Aorta (tissue), 5 donors: ENCODE results near the gene ATP2B2. TPM values are rescaled to one million over a fixed set of nuclear protein-coding genes. Genes with fewer than 3 reads are reported as not detected.

Experiments used
- ATAC-seq: fragments of 200-7000 bp; cut with Tn5 transposase; one replicate; pipeline ENCODE4 v1.9.1; 2022; ENCODE audit warnings: moderate library complexity; ENCODE audit not compliant: low FRiP score
- DNase-seq, 2 donors: peaks; one replicate each; pipeline ENCODE4 v3.0.0-alpha.2; 2020
- H3K27ac ChIP-seq, 2 donors: one replicate each; pipeline ENCODE4 v1.5.1; 2013; ENCODE audit warnings: low read length in 2 of 2, mild to moderate bottlenecking in 2 of 2, moderate library complexity in 2 of 2, control low read depth in 1 of 2, inconsistent platforms in 1 of 2, low read depth in 1 of 2
- H3K27me3 ChIP-seq, 2 donors: one replicate each; pipeline ENCODE4 v1.6.1; 2013; ENCODE audit warnings: control low read depth in 1 of 2, low read length in 1 of 2, mild to moderate bottlenecking in 1 of 2, moderate library complexity in 1 of 2; ENCODE audit not compliant: insufficient read depth in 2 of 2, control insufficient read depth in 1 of 2
- H3K36me3 ChIP-seq, 2 donors: one replicate each; pipeline ENCODE4 v1.6.1; 2013; ENCODE audit warnings: control low read depth in 1 of 2, low read length in 1 of 2, mild to moderate bottlenecking in 1 of 2; ENCODE audit not compliant: insufficient read depth in 2 of 2, control insufficient read depth in 1 of 2
- H3K4me1 ChIP-seq, 2 donors: one replicate each; pipeline ENCODE4 v1.6.1; 2013; ENCODE audit warnings: low read length in 2 of 2, control low read depth in 1 of 2, mild to moderate bottlenecking in 1 of 2, moderate library complexity in 1 of 2; ENCODE audit not compliant: insufficient read depth in 2 of 2, control insufficient read depth in 1 of 2
- H3K4me3 ChIP-seq, 2 donors: one replicate each; pipeline ENCODE4 v1.5.1; 2013; ENCODE audit warnings: low read length in 2 of 2, control low read depth in 1 of 2, mild to moderate bottlenecking in 1 of 2
- H3K9me3 ChIP-seq: one replicate; pipeline ENCODE4 v1.6.1; 2013; ENCODE audit warnings: mild to moderate bottlenecking, low read length; ENCODE audit not compliant: control insufficient read depth
- WGBS, 2 donors: extraction: QIAGEN DNeasy Blood & Tissue Kit; methylation state at CpG; one replicate each; pipeline ENCODE4 v1.1.7; 2013; 5-methylcytosine and 5-hydroxymethylcytosine counted together
- intact Hi-C, 2 donors: fragments of 100-400 bp; cut with DNase I; formaldehyde crosslinking; loops; one replicate each; pipeline versions ENCODE4 v1.14.2 to v1.15.0; 2022
- polyA plus RNA-seq, 2 donors: library from polyadenylated mRNA; stranded (reverse); fragments of 200-250 nt; gene quantifications; one replicate each; pipeline ENCODE4 v1.2.3, GENCODE V29; 2013
- total RNA-seq, 2 donors: library from RNA; stranded (reverse); fragmentation: NEBNext Ultra II Directional; extraction: Animal tissue kit (Norgen Biotek cat#: 25700); gene quantifications; one replicate each; pipeline ENCODE4 v1.2.1, GENCODE V29; 2021
- donor health status: healthy with polysubstance abuse.
- donor health status: Bipolar disorder and iron deficiency.
- donor health status: DM: no; HTN: no; CAD: no.
- donor health status: DM: no; HTN: no; CAD: no.
- donor health status: DM: yes; HTN: yes; CAD: no.

Gene ATP2B2
- total and polyA plus RNA-seq, 4 donors: 0.29 to 0.30 TPM; not detected in 2

DNA sequence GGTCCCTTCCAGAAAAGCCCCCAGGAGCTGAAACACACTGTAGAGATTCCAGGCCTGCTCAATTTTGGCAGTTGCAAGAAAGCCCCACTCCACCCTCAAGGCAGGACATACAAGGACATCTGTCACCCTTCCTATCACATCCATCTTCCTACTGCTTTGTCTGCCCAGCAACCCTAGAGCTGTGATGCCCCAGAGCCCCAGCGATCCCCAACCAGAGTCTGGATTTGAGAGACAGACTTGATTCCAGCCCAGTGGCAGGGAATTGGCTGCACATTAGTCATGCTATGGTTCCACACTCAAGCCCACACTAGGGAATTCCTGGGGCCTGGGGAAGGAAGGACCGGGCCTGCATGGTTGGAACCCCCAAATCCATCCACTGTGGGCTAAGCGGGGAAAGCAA, 56.8 kb downstream of the ATP2B2 start:
- DNase-seq: no peak
- Histone ChIP-seq H3K27me3 (no peaks in the 10 kb centered on the region), H3K4me3 (no peak overlapping the region), H3K36me3 (no peaks in the 10 kb centered on the region), H3K4me1 (no peaks in the 10 kb centered on the region), H3K27ac (no peak overlapping the region), H3K9me3 (peaks cover 1% of the 10 kb centered on the region)
- 78 to 83% methylated on average over 3 of the region's 3 CpGs for WGBS, 2 donors
- intact Hi-C loops: no loop called here
- no peak for ATAC-seq

DNA sequence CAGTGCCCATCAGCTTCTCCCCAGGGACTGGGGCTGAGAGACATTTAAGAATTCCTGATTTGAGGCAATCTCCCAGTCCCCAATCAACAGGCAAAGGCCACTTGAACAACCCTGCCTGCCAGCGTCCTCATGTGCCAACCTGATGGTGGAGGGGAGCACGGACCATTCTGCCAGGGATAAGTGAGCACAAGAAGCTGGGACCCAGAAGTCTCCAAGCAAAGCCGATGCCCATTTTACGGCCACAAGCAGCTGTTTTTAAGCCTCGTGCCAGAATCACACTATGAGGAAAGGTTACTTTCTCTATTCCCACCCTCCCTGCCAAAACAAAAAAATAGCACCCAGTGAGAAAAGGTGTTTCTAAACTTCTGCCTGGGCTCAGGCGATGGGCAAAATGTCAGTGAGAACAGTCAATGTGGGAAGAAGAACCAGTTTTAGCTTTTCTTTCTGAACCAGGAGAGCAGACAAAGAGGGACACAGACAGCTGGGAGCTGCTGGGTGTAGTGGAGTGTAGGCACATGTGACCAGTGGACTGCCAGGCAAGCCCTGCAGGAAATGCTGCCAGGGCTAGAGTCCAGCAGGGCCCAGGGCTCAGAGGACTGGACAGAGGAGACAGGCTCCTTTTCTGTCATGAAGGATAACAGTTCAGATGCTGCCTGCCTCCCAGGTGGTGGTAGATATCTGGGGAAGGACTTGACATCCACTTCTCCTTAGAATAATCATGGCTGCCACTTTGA, 57.7 kb downstream of the ATP2B2 start:
- DNase-seq (peak in 1 of 2 donors; percentile 71), ATAC-seq (no peak)
- H3K36me3 ChIP-seq: no peaks in the 10 kb centered on the region
- H3K9me3 ChIP-seq: peaks cover 1% of the 10 kb centered on the region
- intact Hi-C loops: no loop called here
- H3K4me3 ChIP-seq: no peak overlapping the region
- 57 to 66% methylated on average over 6 of the region's 6 CpGs for WGBS, 2 donors
- H3K4me1 ChIP-seq: no peaks in the 10 kb centered on the region
- H3K27ac ChIP-seq: no peak overlapping the region
- H3K27me3 ChIP-seq: no peaks in the 10 kb centered on the region

DNA sequence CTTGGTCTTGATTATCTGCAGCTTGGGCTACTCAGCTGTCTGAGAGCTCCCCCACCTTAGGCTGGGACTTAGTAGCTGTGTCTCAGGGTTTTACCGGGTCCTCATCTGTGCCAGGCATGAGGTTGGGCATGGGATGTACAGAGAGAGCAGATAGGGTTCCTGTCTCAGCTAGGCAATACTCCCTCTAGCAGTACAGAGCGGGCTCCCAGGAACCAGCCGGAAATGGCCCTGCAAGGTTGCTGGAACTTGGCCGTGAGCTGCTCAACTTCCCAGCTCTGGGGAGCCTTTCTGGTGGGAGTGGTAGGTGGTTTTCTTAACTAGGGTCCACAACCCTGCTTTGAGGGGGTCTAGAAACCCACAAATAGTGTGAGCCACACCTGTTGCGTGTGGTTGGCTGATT, 58.3 kb downstream of the ATP2B2 start:
- Histone ChIP-seq H3K9me3 (peaks cover 1% of the 10 kb centered on the region), H3K27ac (no peak overlapping the region), H3K4me1 (no peaks in the 10 kb centered on the region), H3K4me3 (no peak overlapping the region), H3K27me3 (no peaks in the 10 kb centered on the region), H3K36me3 (no peaks in the 10 kb centered on the region)
- ATAC-seq (no peak), DNase-seq (peak in 1 of 2 donors; percentile 34)
- WGBS, 2 donors: 71% methylated on average over 5 of the region's 5 CpGs
- intact Hi-C loops: no loop called here

DNA sequence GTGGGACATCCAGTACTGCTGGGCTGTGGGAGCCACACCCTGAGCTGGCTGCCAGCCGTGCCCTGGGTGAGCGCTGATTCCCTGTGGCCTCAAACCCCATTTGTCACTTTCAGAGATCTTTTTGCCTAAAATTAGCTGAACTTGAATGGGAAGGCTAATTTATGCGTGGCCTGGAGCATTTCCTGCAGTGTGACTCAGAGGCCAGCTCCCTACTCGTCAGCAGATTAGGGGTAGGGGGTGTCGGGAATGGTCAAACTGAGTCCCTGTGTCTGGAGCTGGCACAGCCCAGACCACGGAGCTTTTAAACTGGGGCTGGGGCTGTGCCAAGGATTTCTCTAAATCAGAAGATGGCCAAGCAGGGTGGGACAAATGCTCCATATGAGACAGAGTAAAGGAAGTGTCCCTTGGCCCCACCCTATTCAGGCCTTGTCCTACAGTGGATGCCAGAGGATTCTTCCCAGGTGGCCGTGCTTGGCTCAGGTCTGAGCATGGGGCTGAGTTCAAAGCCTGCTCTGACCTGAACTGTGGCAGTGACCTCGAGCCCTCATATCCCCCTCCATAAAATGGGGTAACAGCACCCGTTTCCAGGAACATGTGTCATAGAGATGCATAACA, 59.7 kb downstream of the ATP2B2 start:
- ATAC-seq (no peak), DNase-seq (peak in 1 of 2 donors; percentile 53)
- Histone ChIP-seq H3K9me3 (peaks cover 1% of the 10 kb centered on the region), H3K4me3 (no peak overlapping the region), H3K36me3 (no peaks in the 10 kb centered on the region), H3K4me1 (no peaks in the 10 kb centered on the region), H3K27ac (no peak overlapping the region), H3K27me3 (no peaks in the 10 kb centered on the region)
- WGBS, 2 donors: 45 to 49% methylated on average over 9 of the region's 9 CpGs
- intact Hi-C loops: no loop called here

DNA sequence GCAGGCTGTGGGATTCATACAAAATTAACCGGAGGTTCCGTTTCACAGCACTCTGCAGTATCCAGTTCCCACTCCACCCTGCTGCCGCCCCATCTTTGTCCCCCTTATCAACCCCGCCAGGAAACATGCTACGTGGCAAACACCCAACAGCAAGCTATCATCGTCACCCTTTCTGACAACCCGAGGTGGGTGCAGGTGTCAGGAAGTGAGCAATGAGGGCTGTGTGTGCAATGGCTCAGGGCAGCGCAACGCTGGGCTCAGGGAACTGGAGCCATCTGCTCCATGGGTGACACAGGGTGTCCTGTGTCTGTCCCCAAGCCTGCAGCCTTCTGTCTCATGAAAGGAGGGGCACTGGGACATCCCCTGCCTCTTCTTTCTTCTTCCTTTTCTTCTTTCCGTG, 60.9 kb downstream of the ATP2B2 start:
- DNase-seq (no peak), ATAC-seq (no peak)
- 79% methylated on average over 10 of the region's 10 CpGs for WGBS, 2 donors
- H3K27ac ChIP-seq: no peak overlapping the region
- H3K9me3 ChIP-seq: no peaks in the 10 kb centered on the region
- no peaks in the 10 kb centered on the region for H3K27me3 ChIP-seq
- H3K36me3 ChIP-seq: no peaks in the 10 kb centered on the region
- intact Hi-C loops: no loop called here
- H3K4me3 ChIP-seq: no peak overlapping the region
- no peaks in the 10 kb centered on the region for H3K4me1 ChIP-seq

DNA sequence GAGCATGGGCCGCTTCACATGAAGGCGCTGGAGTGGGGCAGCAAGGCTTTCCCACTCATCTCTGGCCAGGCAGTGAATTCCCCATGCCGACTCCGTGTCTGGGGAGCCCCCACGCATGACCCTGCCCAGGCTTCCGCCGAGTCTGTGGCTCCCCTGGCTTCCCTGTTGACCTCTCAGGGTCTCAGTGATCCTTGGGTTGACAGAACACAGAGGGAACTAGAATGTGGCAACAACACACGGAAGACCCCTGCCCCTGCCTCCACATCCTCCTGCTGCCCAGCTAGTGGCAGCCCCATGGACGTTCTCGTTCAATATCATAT, 61.3 kb downstream of the ATP2B2 start:
- 82 to 84% methylated on average over 10 of the region's 10 CpGs for WGBS, 2 donors
- H3K27me3 ChIP-seq: no peaks in the 10 kb centered on the region
- H3K4me1 ChIP-seq: no peaks in the 10 kb centered on the region
- H3K4me3 ChIP-seq: no peak overlapping the region
- no peaks in the 10 kb centered on the region for H3K36me3 ChIP-seq
- DNase-seq (peak; percentile 17 to 59), ATAC-seq (no peak)
- intact Hi-C loops: no loop called here
- no peak overlapping the region for H3K27ac ChIP-seq
- H3K9me3 ChIP-seq: no peaks in the 10 kb centered on the region

DNA sequence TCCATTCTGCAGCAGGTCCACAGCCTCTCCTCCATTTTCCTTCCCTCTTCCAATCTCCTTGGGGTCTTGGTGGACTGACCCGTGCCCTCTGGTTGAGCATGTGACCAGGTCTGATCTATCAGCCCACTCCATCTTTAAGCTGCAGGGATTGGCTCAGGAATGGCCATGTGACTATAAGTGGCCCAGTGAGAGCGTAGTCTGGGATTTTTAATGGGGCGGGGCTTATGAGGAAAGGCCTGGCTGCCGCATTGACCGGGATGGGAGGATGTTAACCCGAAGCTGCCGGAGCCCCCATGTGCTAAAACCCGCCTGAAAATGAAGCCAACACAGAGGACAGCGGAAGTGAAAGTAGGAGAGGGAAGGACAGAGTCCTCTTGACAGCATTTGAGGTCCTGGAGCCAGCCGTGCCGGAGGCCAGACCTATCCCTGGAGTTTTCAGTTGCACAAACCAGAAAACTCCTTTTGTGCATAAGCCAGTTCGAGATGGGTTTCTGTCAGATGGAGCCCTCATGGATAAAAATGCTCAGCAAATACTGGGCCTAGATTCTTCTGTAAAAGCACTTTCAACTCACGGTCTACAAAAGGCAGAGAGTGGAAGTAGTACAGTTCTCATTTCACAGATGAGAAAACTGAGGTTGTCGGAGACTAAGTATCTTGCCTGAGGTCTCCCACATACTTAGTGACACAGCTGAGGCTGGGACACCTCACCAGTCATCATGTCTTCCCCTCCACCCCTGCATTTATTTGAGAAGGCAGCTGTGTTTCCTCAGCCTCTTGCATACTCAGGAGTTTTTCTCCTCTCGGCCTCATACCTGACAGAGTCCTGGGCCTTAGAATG, 61.9 kb downstream of the ATP2B2 start:
- intact Hi-C loops: no loop called here
- H3K27ac ChIP-seq: no peak overlapping the region
- no peaks in the 10 kb centered on the region for H3K36me3 ChIP-seq
- H3K27me3 ChIP-seq: no peaks in the 10 kb centered on the region
- H3K4me3 ChIP-seq: no peak overlapping the region
- H3K9me3 ChIP-seq: no peaks in the 10 kb centered on the region
- DNase-seq: peak; percentile 14 to 24
- H3K4me1 ChIP-seq: no peaks in the 10 kb centered on the region
- ATAC-seq: no peak
- WGBS, 2 donors: 80 to 83% methylated on average over 15 of the region's 15 CpGs

DNA sequence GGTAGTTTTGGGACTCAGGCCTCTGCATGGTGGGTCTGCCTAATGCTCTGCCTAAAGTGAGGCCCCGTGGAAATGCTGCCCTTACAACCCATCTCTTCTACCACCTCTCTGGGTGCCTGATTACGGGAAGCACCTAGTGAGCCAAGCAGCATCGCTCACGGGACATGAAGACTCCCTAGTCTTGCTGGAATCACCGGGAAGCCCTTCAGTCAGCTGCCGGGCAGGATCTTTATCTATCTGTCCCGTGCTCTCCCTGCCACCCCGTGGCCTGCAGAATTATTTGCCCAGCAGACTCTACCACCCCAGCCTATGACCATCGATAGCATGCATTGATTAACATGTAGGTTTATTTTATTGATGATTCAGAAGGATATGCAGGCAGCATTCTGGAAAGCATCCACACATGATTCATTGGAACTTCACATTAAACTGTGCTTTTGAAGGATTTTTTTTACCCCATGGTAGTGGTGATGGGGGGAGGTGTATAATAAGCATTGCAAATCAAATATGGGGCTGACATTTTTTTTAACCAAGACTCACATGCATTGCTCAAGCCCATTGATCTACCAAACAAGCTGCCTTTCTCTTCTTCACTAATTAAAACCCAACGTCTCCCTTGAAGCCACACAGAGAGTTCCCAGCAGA, 63.1 kb downstream of the ATP2B2 start:
- 69 to 70% methylated on average over 10 of the region's 10 CpGs for WGBS, 2 donors
- no peaks in the 10 kb centered on the region for H3K27me3 ChIP-seq
- intact Hi-C loops: no loop called here

More for the DNA sequence above, 63.1 kb downstream of the ATP2B2 start:
- Histone ChIP-seq H3K4me3 (no peak overlapping the region), H3K27ac (no peak overlapping the region), H3K4me1 (no peaks in the 10 kb centered on the region), H3K9me3 (no peaks in the 10 kb centered on the region), H3K36me3 (no peaks in the 10 kb centered on the region)
- DNase-seq (no peak), ATAC-seq (no peak)
